SKM-1 treated with dmso at 0.1 percent for 144 hours (cell line): ENCODE measurements around the gene ANKFY1.
"Not testable (repeated sequence)": the region's sequence is repeated elsewhere in the genome, so short reads cannot be mapped to it uniquely, and the experiment has no call there.

Experiments used
- DNase-seq: peaks from one replicate; lab custom pipeline; 2025; ENCODE audit not compliant: unreplicated experiment; lab: John Stamatoyannopoulos, UW

The ANKFY1 gene

DNA sequence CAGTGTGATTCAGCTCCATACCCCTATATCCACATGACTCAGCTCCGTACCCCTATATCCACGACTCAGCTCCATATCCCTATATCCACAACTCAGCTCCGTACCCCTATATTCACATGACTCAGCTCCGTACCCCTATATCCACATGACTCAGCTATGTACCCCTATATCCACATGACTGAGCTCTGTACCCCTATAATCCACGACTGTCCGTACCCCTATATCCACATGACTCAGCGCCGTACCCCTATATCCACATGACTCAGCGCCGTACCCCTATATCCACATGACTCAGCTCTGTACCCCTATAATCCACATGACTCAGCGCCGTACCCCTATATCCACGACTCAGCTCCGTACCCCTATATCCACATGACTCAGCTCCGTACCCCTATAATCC, 104.0 kb downstream of the ANKFY1 start:
- no peak for DNase-seq

- DNase-seq, result no peak
These were observed 106.0 kb downstream of the ANKFY1 start for GRCh38 chr17:4157618-4158333.

DNA sequence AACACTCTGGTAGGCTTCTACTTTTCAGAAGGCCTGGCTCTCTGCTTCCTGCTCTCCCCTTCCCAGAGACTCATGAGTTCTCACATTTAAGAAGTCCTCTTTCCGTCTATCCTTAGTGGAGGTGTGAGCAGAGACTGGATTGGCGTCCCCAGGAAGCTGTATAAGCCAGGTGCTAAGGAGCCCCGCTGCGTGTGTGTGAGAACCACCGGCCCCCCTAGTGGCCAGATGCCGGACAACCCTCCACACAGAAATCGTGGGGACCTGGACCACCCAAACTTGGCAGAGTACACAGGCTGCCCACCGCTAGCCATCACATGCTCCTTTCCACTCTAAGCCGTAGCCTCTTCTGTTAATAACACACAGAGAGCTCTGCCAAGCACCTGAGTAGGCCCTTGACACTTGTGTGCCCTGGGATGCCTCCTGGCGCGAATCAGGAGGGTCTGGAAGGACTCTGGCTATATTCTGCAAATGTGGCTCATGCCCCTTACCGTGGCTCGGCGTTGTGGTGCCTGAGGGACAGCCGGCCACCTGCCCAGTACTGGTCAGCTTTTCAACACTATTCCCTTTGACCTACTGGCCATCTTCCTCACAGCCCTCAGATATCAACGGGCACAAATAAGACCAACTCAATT, 106.9 kb downstream of the ANKFY1 start:
- DNase-seq, result no peak

GRCh38 chr17:4155980-4156620, 107.7 kb downstream of the ANKFY1 start:
- DNase-seq, result no peak

- no peak for DNase-seq
These were observed 109.6 kb downstream of the ANKFY1 start for GRCh38 chr17:4154201-4154600.

DNA sequence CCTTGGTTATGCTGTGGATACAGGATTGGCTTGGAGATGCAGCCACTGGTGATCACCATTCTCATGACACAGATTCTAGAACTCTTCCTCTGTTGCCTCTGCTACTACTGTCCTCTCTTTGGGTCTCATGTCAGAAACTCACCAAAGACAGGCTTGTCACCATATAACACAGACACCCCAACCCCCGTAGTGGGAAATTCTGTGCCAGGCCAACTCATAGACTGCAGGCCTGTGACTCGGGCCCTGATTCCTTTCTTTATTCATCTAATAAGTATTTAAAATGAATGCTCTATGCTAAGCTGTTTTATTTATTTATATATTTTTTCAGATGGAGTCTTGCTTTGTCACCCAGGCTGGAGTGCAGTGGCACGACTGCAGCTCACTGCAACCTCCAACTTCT, 111.3 kb downstream of the ANKFY1 start:
- no peak for DNase-seq

GRCh38 chr17:4150096-4150495, 113.7 kb downstream of the ANKFY1 start:
- DNase-seq, result peak; percentile 48

DNA sequence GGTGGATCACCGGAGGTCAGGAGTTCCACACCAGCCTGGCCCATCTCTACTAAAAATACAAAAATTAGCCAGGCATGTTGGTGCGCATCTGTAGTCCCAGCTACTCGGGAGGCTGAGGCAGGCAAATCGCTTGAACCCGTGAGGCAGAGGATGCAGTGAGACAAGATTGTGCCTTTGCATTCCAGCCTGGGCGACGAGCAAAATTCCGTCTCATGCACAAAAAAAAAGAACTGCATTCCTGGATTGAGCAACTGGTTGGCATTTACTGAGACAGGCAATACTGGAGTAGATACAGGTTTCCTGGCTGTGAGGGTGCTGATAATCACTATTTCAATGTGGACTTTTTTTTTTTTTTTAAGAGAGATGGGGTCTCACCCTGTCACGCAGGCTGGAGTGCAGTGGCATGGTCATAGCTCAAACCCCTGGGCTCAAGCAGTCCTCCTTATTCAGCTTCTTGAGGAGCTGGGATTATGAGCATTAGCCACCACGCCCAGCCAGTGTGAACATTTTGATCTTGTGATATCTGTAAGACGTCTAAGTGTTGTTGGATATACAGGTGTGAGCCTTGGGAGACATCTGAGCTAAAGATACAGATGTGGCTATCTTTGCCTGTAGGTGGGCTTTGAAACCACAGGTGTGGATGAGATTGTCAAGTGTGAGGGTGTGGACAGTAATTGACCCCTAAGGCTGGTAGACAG, 115.0 kb downstream of the ANKFY1 start:
- no peak for DNase-seq

DNA sequence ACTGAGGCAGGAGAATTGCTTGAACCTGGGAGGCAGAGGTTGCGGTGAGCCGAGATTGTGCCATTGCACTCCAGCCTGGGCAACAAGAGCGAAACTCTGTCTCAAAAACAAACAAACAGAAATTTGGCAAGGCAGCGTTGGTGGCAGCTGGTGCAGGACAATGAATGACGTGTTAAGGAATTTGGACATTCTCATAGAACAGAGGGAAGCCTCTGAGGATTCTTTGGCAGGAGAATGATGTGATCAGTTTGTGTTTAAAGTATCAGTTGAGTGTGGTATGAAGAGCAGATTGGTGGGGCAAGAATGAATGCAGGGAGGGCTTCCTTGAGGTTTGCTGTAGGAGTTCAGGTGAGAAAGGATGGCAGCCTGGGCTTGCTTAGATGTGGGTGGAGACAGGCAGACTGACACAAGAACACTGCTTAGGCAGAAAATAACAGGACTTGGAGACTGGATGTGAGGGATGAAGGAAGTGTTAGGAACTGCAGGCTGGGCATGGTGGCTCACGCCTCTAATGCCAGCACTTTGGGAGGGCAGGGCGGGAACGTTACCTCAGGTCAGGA, 115.9 kb downstream of the ANKFY1 start:
- DNase-seq, result no peak

DNA sequence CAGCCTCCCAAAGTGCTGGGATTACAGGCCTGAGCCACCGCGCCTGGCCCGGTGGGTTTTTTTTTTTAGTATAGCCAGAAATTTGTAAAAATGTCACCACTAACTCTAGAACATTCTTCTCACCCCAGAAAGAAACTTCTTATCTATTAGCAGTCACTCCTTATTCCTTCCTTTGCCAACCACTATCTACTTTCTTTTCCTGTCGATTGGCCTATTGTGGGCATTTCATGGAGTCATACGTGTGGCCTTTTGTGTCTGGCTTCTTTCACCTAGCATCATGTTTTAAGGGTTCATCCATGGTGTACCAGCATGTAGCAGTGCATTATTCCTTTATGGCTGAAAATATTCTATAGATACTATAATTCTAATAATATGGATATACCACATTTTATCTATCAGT, 117.1 kb downstream of the ANKFY1 start:
- no peak for DNase-seq

- no peak for DNase-seq
These were observed 119.4 kb downstream of the ANKFY1 start for GRCh38 chr17:4144422-4144747.

- peak; percentile 61 for DNase-seq
These were observed 120.0 kb downstream of the ANKFY1 start for GRCh38 chr17:4143563-4144421.

- no peak for DNase-seq
These were observed 121.5 kb downstream of the ANKFY1 start for GRCh38 chr17:4142107-4142900.

GRCh38 chr17:4140125-4140524, 123.7 kb downstream of the ANKFY1 start:
- no peak for DNase-seq

- DNase-seq, result not testable (repeated sequence)
These were observed 124.8 kb downstream of the ANKFY1 start for GRCh38 chr17:4138906-4139526.

DNA sequence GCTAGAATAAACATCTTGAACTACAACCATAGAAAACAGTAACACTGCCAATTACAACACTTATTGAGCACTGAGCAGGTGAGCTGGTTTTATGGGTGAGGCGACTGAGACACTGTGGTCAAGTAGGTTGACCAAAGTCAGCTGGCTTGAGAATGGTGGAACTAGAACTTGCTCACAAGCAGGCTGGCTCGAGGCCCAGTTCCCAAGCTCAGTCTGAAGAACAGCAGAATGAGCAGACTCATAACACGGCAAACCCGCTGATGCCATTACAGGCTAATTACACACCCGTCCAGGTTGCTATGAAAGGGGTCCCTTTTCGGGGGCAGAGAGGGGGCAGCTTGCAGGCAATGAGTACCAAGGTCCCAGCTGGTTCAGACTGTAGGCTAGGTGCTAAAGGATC, 127.4 kb downstream of the ANKFY1 start:
- no peak for DNase-seq

GRCh38 chr17:4135489-4135888, 128.3 kb downstream of the ANKFY1 start:
- DNase-seq, result no peak

DNA sequence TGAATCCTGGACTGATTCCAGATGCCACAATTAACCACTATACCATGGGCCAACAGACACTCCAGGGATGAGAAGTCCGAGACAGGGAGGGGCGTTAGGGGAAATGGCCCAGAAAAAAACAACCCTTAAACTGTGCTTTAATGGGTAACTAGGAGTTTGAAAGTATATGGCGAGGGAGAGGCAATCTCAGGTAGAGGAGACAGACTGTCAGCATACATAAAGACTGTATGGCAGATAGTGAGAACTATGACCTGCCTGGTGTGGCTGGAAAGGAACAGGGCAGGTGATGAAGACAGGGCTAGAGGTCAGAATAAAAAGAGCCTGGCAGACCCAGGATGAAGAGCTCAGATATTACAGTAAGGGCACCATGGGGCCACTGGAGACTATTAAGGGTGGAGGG, 129.1 kb downstream of the ANKFY1 start:
- DNase-seq, result no peak

DNA sequence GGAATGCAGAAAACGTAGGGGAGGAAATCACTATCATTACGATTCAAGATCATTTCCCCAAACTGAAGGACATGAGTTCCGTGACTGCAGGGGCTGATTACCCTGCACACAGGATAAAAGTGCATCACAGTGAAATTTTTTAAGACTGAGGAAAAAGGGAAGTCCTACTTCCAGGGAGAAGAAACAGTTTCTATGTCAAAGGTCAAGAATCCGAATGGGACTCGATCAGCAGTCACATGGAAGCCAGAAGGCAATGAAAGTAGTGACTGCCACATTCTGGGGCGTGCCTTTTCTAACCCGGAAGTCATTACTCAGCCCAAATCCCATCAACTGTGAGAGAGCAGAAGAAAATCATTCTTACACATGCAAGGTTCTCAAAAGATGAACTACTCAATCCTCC, 133.1 kb downstream of the ANKFY1 start:
- DNase-seq, result no peak
